GM12878 (cell line): Measurements from ENCODE around the gene ZFP36. TPM values are rescaled to one million over a fixed set of nuclear protein-coding genes. Genes with fewer than 3 reads are reported as not detected.

Source experiments
- BCL11A ChIP-seq: IDR thresholded peaks from 2 replicates; pipeline ENCODE4 v1.6.1; 2011; ENCODE audit warnings: low read depth, low read length
- CHD1 ChIP-seq: IDR thresholded peaks from 2 replicates; pipeline ENCODE4 v1.6.1; 2012; ENCODE audit warnings: low read depth, low read length, improper control_type of control experiment
- EP300 ChIP-seq, 2 experiments: fragments of 150-350 bp in 1 of 2; IDR thresholded peaks; 2 replicates each; pipeline ENCODE4 v1.6.1; 2011 to 2012; ENCODE audit warnings: low read depth in 2 of 2, low read length in 2 of 2, borderline replicate concordance in 1 of 2, improper control_type of control experiment in 1 of 2, inconsistent platforms in 1 of 2; ENCODE audit not compliant: control insufficient read depth in 1 of 2
- GATAD2B ChIP-seq: fragments of 450-650 bp; conservative IDR thresholded peaks from 2 replicates; pipeline ENCODE4 v1.6.1; 2017; ENCODE audit warnings: low read depth, mild to moderate bottlenecking, moderate library complexity
- HDGF ChIP-seq: fragments of 450-650 bp; IDR thresholded peaks from 2 replicates; pipeline ENCODE4 v1.6.1; 2016; ENCODE audit warnings: antibody characterized with exemption
- MEF2B ChIP-seq: fragments of 450-650 bp; IDR thresholded peaks from 2 replicates; pipeline ENCODE4 v1.6.1; 2018; ENCODE audit warnings: mild to moderate bottlenecking, moderate library complexity; ENCODE audit not compliant: partially characterized antibody, poor library complexity, severe bottlenecking
- MYC ChIP-seq: IDR thresholded peaks from 2 replicates; pipeline ENCODE4 v1.6.1; 2011; ENCODE audit warnings: mild to moderate bottlenecking, low read length, moderate library complexity, inconsistent platforms; ENCODE audit not compliant: insufficient read depth, insufficient replicate concordance, insufficient read length, severe bottlenecking
- NFYB ChIP-seq: IDR thresholded peaks from 2 replicates; pipeline ENCODE4 v1.6.1; 2011; ENCODE audit warnings: low read depth, mild to moderate bottlenecking, low read length, improper control_type of control experiment, moderate library complexity; ENCODE audit not compliant: insufficient read depth
- PAX5 ChIP-seq: IDR thresholded peaks from 2 replicates; pipeline ENCODE4 v1.6.1; 2011; ENCODE audit warnings: low read depth, low read length, borderline replicate concordance
- RBBP5 ChIP-seq: fragments of 200-600 bp; sonication (generic); conservative IDR thresholded peaks from 2 replicates; pipeline ENCODE4 v1.6.1; 2016
- SPI1 ChIP-seq: IDR thresholded peaks from 2 replicates; pipeline ENCODE4 v1.6.1; 2011; ENCODE audit warnings: low read depth, mild to moderate bottlenecking, low read length, moderate library complexity, borderline replicate concordance; ENCODE audit not compliant: insufficient read depth
- SRF ChIP-seq, 2 experiments: IDR thresholded peaks; 2 replicates each; pipeline ENCODE4 v1.6.1; 2011; ENCODE audit warnings: low read depth in 2 of 2, low read length in 2 of 2, mild to moderate bottlenecking in 1 of 2, moderate library complexity in 1 of 2
- polyA plus RNA-seq, 11 experiments: library from polyadenylated mRNA; depleted of rRNA in 4 of 11; unstranded in 6 of 11; stranded (reverse) in 5 of 11; fragments of >200 nt; fragmentation: Nextera tagmentation in 4 of 11; fragmentation: Illumina TruSeq in 1 of 11; extraction: Ambion mirVana in 4 of 11; extraction: Trizol in 1 of 11; gene quantifications; 1 replicate in 1 of 11; 2 replicates in 10 of 11; pipeline versions ENCODE4 v1.2.1 to v1.2.3, GENCODE V29; 2011 to 2016; ENCODE audit warnings: inconsistent platforms in 2 of 11, missing spikeins in 2 of 11, low read depth in 1 of 11
- total RNA-seq, 4 experiments: library from RNA; depleted of rRNA in 3 of 4; stranded (reverse); fragments of >200 nt in 3 of 4; fragmentation: Illumina TruSeq in 1 of 4; extraction: Trizol in 1 of 4; gene quantifications; 2 replicates each; pipeline versions ENCODE4 v1.2.1 to v1.2.3, GENCODE V29; 2013 to 2021
- TF ChIP-seq, protein P1 (sequence below): IDR thresholded peaks from 2 replicates; pipeline ENCODE4 v1.6.1; 2012; ENCODE audit warnings: improper control_type of control experiment, low read depth, low read length; ENCODE audit not compliant: insufficient replicate concordance
- TF ChIP-seq, protein P2 (sequence below): fragments of 450-650 bp; IDR thresholded peaks from 2 replicates; pipeline ENCODE4 v1.6.1; 2017; ENCODE audit warnings: low read depth, mild to moderate bottlenecking, moderate library complexity
- TF ChIP-seq, protein P3 (sequence below): fragments of 450-650 bp; IDR thresholded peaks from 2 replicates; pipeline ENCODE4 v1.6.1; 2016; ENCODE audit warnings: mild to moderate bottlenecking
- TF ChIP-seq, protein P4 (sequence below): IDR thresholded peaks from 2 replicates; pipeline ENCODE4 v1.6.1; 2012; ENCODE audit warnings: low read depth, low read length, improper control_type of control experiment
- TF ChIP-seq, protein P5 (sequence below): IDR thresholded peaks from 2 replicates; pipeline ENCODE4 v1.6.1; 2011; ENCODE audit warnings: mild to moderate bottlenecking, low read depth, low read length, moderate library complexity; ENCODE audit not compliant: insufficient replicate concordance

Gene ZFP36
- total and polyA plus RNA-seq, 10 of the 15 experiments (the other 5 are each of a cell fraction or from before 2014, with no cell fraction given): 5.3 to 55.0 (median 18.1) TPM

DNA sequence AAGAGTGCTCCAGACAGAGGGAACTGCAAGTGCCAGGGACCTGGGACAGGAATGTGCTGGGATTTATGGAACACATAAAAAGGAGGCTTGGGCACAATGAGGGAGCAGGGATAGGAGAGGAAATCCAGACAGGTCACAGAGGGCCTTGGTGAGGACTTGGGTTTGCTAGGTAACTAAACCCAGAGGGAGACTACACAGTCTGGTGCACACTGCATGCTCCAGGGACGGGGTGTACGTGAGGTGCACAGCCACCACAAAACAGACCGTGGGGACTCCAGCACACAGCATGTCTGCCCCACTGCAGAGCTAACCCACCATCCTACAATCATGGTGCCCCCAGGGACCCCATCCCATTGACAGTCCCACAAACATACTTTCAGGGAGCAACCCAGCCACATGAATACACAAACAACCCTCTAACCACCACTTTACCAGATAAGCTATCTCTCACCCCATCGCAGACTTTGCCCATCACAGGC, 5.5 kb upstream of the ZFP36 start (continued):
- TF ChIP-seq, protein P1, sequence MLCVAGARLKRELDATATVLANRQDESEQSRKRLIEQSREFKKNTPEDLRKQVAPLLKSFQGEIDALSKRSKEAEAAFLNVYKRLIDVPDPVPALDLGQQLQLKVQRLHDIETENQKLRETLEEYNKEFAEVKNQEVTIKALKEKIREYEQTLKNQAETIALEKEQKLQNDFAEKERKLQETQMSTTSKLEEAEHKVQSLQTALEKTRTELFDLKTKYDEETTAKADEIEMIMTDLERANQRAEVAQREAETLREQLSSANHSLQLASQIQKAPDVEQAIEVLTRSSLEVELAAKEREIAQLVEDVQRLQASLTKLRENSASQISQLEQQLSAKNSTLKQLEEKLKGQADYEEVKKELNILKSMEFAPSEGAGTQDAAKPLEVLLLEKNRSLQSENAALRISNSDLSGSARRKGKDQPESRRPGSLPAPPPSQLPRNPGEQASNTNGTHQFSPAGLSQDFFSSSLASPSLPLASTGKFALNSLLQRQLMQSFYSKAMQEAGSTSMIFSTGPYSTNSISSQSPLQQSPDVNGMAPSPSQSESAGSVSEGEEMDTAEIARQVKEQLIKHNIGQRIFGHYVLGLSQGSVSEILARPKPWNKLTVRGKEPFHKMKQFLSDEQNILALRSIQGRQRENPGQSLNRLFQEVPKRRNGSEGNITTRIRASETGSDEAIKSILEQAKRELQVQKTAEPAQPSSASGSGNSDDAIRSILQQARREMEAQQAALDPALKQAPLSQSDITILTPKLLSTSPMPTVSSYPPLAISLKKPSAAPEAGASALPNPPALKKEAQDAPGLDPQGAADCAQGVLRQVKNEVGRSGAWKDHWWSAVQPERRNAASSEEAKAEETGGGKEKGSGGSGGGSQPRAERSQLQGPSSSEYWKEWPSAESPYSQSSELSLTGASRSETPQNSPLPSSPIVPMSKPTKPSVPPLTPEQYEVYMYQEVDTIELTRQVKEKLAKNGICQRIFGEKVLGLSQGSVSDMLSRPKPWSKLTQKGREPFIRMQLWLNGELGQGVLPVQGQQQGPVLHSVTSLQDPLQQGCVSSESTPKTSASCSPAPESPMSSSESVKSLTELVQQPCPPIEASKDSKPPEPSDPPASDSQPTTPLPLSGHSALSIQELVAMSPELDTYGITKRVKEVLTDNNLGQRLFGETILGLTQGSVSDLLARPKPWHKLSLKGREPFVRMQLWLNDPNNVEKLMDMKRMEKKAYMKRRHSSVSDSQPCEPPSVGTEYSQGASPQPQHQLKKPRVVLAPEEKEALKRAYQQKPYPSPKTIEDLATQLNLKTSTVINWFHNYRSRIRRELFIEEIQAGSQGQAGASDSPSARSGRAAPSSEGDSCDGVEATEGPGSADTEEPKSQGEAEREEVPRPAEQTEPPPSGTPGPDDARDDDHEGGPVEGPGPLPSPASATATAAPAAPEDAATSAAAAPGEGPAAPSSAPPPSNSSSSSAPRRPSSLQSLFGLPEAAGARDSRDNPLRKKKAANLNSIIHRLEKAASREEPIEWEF: no peak
- TF ChIP-seq SRF (IDR thresholded peaks at IDR 0.05; ENCODE audit: low read depth in 2 of 2, low read length in 2 of 2): no peak
- TF ChIP-seq NFYB: no peak
- TF ChIP-seq EP300 (IDR thresholded peaks at IDR 0.05; ENCODE audit: borderline replicate concordance in 1 of 2, control insufficient read depth in 1 of 2, low read depth in 2 of 2, low read length in 2 of 2): no peak
- no peak for TF ChIP-seq MYC
- 0 out of 2 replicates have a peak, but pooled peaks have one; percentile 61 for TF ChIP-seq CHD1
- peak; percentile 4; the same call in 1 of the 2 replicates for TF ChIP-seq PAX5
- TF ChIP-seq, protein P2, sequence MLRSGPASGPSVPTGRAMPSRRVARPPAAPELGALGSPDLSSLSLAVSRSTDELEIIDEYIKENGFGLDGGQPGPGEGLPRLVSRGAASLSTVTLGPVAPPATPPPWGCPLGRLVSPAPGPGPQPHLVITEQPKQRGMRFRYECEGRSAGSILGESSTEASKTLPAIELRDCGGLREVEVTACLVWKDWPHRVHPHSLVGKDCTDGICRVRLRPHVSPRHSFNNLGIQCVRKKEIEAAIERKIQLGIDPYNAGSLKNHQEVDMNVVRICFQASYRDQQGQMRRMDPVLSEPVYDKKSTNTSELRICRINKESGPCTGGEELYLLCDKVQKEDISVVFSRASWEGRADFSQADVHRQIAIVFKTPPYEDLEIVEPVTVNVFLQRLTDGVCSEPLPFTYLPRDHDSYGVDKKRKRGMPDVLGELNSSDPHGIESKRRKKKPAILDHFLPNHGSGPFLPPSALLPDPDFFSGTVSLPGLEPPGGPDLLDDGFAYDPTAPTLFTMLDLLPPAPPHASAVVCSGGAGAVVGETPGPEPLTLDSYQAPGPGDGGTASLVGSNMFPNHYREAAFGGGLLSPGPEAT: no peak
- TF ChIP-seq HDGF: peak; percentile 95
- TF ChIP-seq RBBP5: no peak
- peak; percentile 83 for TF ChIP-seq MEF2B
- 0 out of 2 replicates have a peak, but pooled peaks have one; percentile 0 for TF ChIP-seq SPI1
- TF ChIP-seq, protein P3, sequence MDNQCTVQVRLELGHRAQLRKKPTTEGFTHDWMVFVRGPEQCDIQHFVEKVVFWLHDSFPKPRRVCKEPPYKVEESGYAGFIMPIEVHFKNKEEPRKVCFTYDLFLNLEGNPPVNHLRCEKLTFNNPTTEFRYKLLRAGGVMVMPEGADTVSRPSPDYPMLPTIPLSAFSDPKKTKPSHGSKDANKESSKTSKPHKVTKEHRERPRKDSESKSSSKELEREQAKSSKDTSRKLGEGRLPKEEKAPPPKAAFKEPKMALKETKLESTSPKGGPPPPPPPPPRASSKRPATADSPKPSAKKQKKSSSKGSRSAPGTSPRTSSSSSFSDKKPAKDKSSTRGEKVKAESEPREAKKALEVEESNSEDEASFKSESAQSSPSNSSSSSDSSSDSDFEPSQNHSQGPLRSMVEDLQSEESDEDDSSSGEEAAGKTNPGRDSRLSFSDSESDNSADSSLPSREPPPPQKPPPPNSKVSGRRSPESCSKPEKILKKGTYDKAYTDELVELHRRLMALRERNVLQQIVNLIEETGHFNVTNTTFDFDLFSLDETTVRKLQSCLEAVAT: peak; percentile 97
- TF ChIP-seq, protein P4, sequence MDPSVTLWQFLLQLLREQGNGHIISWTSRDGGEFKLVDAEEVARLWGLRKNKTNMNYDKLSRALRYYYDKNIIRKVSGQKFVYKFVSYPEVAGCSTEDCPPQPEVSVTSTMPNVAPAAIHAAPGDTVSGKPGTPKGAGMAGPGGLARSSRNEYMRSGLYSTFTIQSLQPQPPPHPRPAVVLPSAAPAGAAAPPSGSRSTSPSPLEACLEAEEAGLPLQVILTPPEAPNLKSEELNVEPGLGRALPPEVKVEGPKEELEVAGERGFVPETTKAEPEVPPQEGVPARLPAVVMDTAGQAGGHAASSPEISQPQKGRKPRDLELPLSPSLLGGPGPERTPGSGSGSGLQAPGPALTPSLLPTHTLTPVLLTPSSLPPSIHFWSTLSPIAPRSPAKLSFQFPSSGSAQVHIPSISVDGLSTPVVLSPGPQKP: no peak
- TF ChIP-seq BCL11A: no peak
- TF ChIP-seq, protein P5, sequence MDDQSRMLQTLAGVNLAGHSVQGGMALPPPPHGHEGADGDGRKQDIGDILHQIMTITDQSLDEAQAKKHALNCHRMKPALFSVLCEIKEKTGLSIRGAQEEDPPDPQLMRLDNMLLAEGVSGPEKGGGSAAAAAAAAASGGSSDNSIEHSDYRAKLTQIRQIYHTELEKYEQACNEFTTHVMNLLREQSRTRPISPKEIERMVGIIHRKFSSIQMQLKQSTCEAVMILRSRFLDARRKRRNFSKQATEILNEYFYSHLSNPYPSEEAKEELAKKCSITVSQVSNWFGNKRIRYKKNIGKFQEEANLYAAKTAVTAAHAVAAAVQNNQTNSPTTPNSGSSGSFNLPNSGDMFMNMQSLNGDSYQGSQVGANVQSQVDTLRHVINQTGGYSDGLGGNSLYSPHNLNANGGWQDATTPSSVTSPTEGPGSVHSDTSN: peak; percentile 4
- 0 out of 2 replicates have a peak, but pooled peaks have one; percentile 25 for TF ChIP-seq GATAD2B
